HEK293 (cell line): Measurements from ENCODE around the gene RPS6KA2.

Experiments used
- CTCF ChIA-PET: fragments of 350-600 bp; formaldehyde crosslinking; extraction: SDS; loops from one replicate; lab custom pipeline; 2021; ENCODE audit warnings: antibody characterized with exemption; lab: Yijun Ruan, JAX
- POLR2A ChIA-PET: fragments of 300-600 bp; formaldehyde crosslinking; extraction: SDS; loops from one replicate; lab custom pipeline; 2020; ENCODE audit warnings: antibody characterized with exemption, inconsistent platforms; lab: Yijun Ruan, JAX
- H3K27ac ChIP-seq: fragments of 200-500 bp; sonication (Bioruptor generic); 2 replicates; pipeline ENCODE4 v1.5.1; 2014; ENCODE audit warnings: low read depth, low read length, control low read depth, inconsistent platforms; ENCODE audit errors: extremely low read depth
- H3K36me3 ChIP-seq, 2 experiments: fragments of 200-500 bp in 1 of 2; sonication (Bioruptor generic) in 1 of 2; 1 replicate in 1 of 2; 2 replicates in 1 of 2; pipeline ENCODE4 v1.5.1; 2014 to 2017; ENCODE audit warnings: inconsistent platforms in 2 of 2, low read length in 2 of 2; ENCODE audit not compliant: control insufficient read depth in 2 of 2, insufficient read depth in 1 of 2
- H3K4me1 ChIP-seq: fragments of 200-500 bp; sonication (Bioruptor generic); 2 replicates; pipeline ENCODE4 v1.5.1; 2014; ENCODE audit warnings: mild to moderate bottlenecking, low read length, inconsistent platforms; ENCODE audit not compliant: control insufficient read depth, insufficient read depth
- H3K4me3 ChIP-seq: 2 replicates; pipeline ENCODE4 v1.5.1; 2011; ENCODE audit warnings: low read depth, mild to moderate bottlenecking, control low read depth, low read length, moderate library complexity
- H3K9me3 ChIP-seq: fragments of 200-500 bp; sonication (Bioruptor generic); 2 replicates; pipeline ENCODE4 v1.5.1; 2014; ENCODE audit warnings: low read depth, low read length, inconsistent platforms; ENCODE audit not compliant: control insufficient read depth, insufficient read depth
- ELK4 ChIP-seq: IDR thresholded peaks from 2 replicates; pipeline ENCODE4 v1.6.1; 2011; ENCODE audit warnings: mild to moderate bottlenecking, low read depth, low read length, borderline replicate concordance
- HIC1 ChIP-seq: fragments of 450-650 bp; formaldehyde crosslinking; IDR thresholded peaks from 2 replicates; pipeline ENCODE4 v1.5.1; 2016; ENCODE audit warnings: missing biosample characterization, missing genetic modification characterization
- KLF16 ChIP-seq: fragments of 450-650 bp; formaldehyde crosslinking; IDR thresholded peaks from 2 replicates; pipeline ENCODE4 v1.5.1; 2017; ENCODE audit warnings: missing biosample characterization, missing genetic modification characterization
- KLF17 ChIP-seq: fragments of 450-650 bp; formaldehyde crosslinking; IDR thresholded peaks from 2 replicates; pipeline ENCODE4 v1.5.1; 2016; ENCODE audit warnings: missing biosample characterization, missing genetic modification characterization
- MZF1 ChIP-seq: fragments of 450-650 bp; formaldehyde crosslinking; IDR thresholded peaks from 2 replicates; pipeline ENCODE4 v1.5.1; 2017; ENCODE audit warnings: missing biosample characterization, missing genetic modification characterization, borderline replicate concordance
- PRDM10 ChIP-seq: fragments of 450-650 bp; formaldehyde crosslinking; IDR thresholded peaks from 2 replicates; pipeline ENCODE4 v1.5.1; 2016; ENCODE audit warnings: missing biosample characterization, missing genetic modification characterization
- RBAK ChIP-seq: fragments of 450-650 bp; formaldehyde crosslinking; IDR thresholded peaks from 2 replicates; pipeline ENCODE4 v1.5.1; 2016; ENCODE audit warnings: missing biosample characterization, missing genetic modification characterization
- SCRT2 ChIP-seq: fragments of 450-650 bp; formaldehyde crosslinking; IDR thresholded peaks from 2 replicates; pipeline ENCODE4 v1.5.1; 2016; ENCODE audit warnings: missing biosample characterization, missing genetic modification characterization
- SP7 ChIP-seq: fragments of 450-650 bp; formaldehyde crosslinking; IDR thresholded peaks from 2 replicates; pipeline ENCODE4 v1.5.1; 2016; ENCODE audit warnings: missing biosample characterization, missing genetic modification characterization
- TCF7L2 ChIP-seq: IDR thresholded peaks from 2 replicates; pipeline ENCODE4 v1.6.1; 2011; ENCODE audit warnings: low read depth, mild to moderate bottlenecking, inconsistent platforms, low read length, moderate library complexity, borderline replicate concordance
- YY1 ChIP-seq: fragments of 450-650 bp; formaldehyde crosslinking; IDR thresholded peaks from 2 replicates; pipeline ENCODE4 v1.5.1; 2018; ENCODE audit warnings: missing biosample characterization, missing genetic modification characterization
- ZBTB20 ChIP-seq: fragments of 450-650 bp; formaldehyde crosslinking; IDR thresholded peaks from 2 replicates; pipeline ENCODE4 v1.5.1; 2016; ENCODE audit warnings: missing biosample characterization, missing genetic modification characterization
- ZFP3 ChIP-seq: fragments of 450-650 bp; formaldehyde crosslinking; IDR thresholded peaks from 2 replicates; pipeline ENCODE4 v1.5.1; 2016; ENCODE audit warnings: low read depth, missing biosample characterization, missing genetic modification characterization
- ZFP41 ChIP-seq: fragments of 450-650 bp; formaldehyde crosslinking; IDR thresholded peaks from 2 replicates; pipeline ENCODE4 v1.5.1; 2016; ENCODE audit warnings: missing biosample characterization, missing genetic modification characterization, borderline replicate concordance
- ZNF10 ChIP-seq: fragments of 450-650 bp; formaldehyde crosslinking; IDR thresholded peaks from 2 replicates; pipeline ENCODE4 v1.5.1; 2017; ENCODE audit warnings: missing biosample characterization, missing genetic modification characterization
- ZNF26 ChIP-seq: fragments of 450-650 bp; formaldehyde crosslinking; IDR thresholded peaks from 2 replicates; pipeline ENCODE4 v1.5.1; 2016; ENCODE audit warnings: missing biosample characterization, missing genetic modification characterization
- ZNF266 ChIP-seq: fragments of 450-650 bp; formaldehyde crosslinking; IDR thresholded peaks from 2 replicates; pipeline ENCODE4 v1.5.1; 2016; ENCODE audit warnings: missing biosample characterization, missing genetic modification characterization, low read depth
- ZNF302 ChIP-seq: fragments of 450-650 bp; formaldehyde crosslinking; IDR thresholded peaks from 2 replicates; pipeline ENCODE4 v1.5.1; 2016; ENCODE audit warnings: missing biosample characterization, missing genetic modification characterization, low read depth
- ZNF335 ChIP-seq: fragments of 450-650 bp; formaldehyde crosslinking; conservative IDR thresholded peaks from 2 replicates; pipeline ENCODE4 v1.5.1; 2016; ENCODE audit warnings: missing biosample characterization, missing genetic modification characterization
- ZNF37A ChIP-seq: fragments of 450-650 bp; IDR thresholded peaks from 2 replicates; pipeline ENCODE4 v1.5.1; 2018; ENCODE audit warnings: missing biosample characterization, missing genetic modification characterization
- ZNF549 ChIP-seq: fragments of 450-650 bp; IDR thresholded peaks from 2 replicates; pipeline ENCODE4 v1.5.1; 2018; ENCODE audit warnings: missing biosample characterization, missing genetic modification characterization, mild to moderate bottlenecking, inconsistent platforms, moderate library complexity
- ZNF664 ChIP-seq: fragments of 450-650 bp; formaldehyde crosslinking; IDR thresholded peaks from 2 replicates; pipeline ENCODE4 v1.5.1; 2016; ENCODE audit warnings: missing biosample characterization, missing genetic modification characterization
- ZNF707 ChIP-seq: fragments of 450-650 bp; formaldehyde crosslinking; IDR thresholded peaks from 2 replicates; pipeline ENCODE4 v1.5.1; 2016; ENCODE audit warnings: missing biosample characterization, missing genetic modification characterization
- ZNF76 ChIP-seq: fragments of 450-650 bp; formaldehyde crosslinking; IDR thresholded peaks from 2 replicates; pipeline ENCODE4; 2016; ENCODE audit warnings: low read depth, missing biosample characterization, missing genetic modification characterization, borderline replicate concordance
- ZNF776 ChIP-seq: fragments of 450-650 bp; formaldehyde crosslinking; IDR thresholded peaks from 2 replicates; pipeline ENCODE4 v1.5.0; 2017; ENCODE audit warnings: missing biosample characterization, missing genetic modification characterization, borderline replicate concordance
- ZNF791 ChIP-seq: fragments of 450-650 bp; formaldehyde crosslinking; IDR thresholded peaks from 2 replicates; pipeline ENCODE4 v1.5.1; 2016; ENCODE audit warnings: missing biosample characterization, missing genetic modification characterization

The RPS6KA2 gene

GRCh38 chr6:166671434-166672081, 44.5 kb upstream of the RPS6KA2 start (continued):
- TF ChIP-seq PRDM10 = no peak
- TF ChIP-seq ZNF664 (tag by site-specific recombination) = no peak
- TF ChIP-seq ZBTB20 = no peak
- TF ChIP-seq HIC1 = no peak
- no peak for TF ChIP-seq TCF7L2
- TF ChIP-seq ZFP41 = no peak
- TF ChIP-seq, all 188 proteins: peak for 0

GRCh38 chr6:166670894-166671293, 43.8 kb upstream of the RPS6KA2 start:
- Histone ChIP-seq H3K4me1 (no peaks in the 10 kb centered on the region), H3K4me3 (no peak overlapping the region), H3K9me3 (no peaks in the 10 kb centered on the region), H3K27ac (no peak overlapping the region), H3K36me3 (no peaks in the 10 kb centered on the region)
- ChIA-PET CTCF (no interaction called here), POLR2A (no interaction called here)
- TF ChIP-seq ZNF76 (tag by site-specific recombination) (no peak), RBAK (no peak), ZNF707 (tag by site-specific recombination) (no peak), ZNF266 (no peak), KLF16 (no peak), ZNF335 (tag by site-specific recombination) (no peak)

GRCh38 chr6:166670013-166670412, 43.0 kb upstream of the RPS6KA2 start:
- H3K4me3 ChIP-seq = no peak overlapping the region
- H3K9me3 ChIP-seq = no peaks in the 10 kb centered on the region
- ChIA-PET CTCF (interaction anchor here (0.7 kb wide), 1 partner anchor 27 kb away, joined by 3 read pairs; no protein-coding TSS in a partner anchor), POLR2A (no interaction called here)
- H3K36me3 ChIP-seq = no peaks in the 10 kb centered on the region
- no peaks in the 10 kb centered on the region for H3K4me1 ChIP-seq
- no peak overlapping the region for H3K27ac ChIP-seq
- TF ChIP-seq ZNF791 (no peak), ELK4 (no peak), ZNF302 (tag by site-specific recombination) (no peak), MZF1 (tag by site-specific recombination) (no peak), ZNF549 (tag by site-specific recombination) (no peak), ZNF10 (tag by site-specific recombination) (no peak), ZNF37A (tag by site-specific recombination) (no peak), SP7 (no peak), YY1 (no peak), ZNF26 (tag by site-specific recombination) (no peak), ZNF776 (tag by site-specific recombination) (no peak), SCRT2 (tag by site-specific recombination) (no peak), ZFP3 (tag by site-specific recombination) (no peak), KLF17 (no peak)
